K562 (cell line): Measurements from ENCODE around the gene OR2AG1. TPM values are rescaled to one million over a fixed set of nuclear protein-coding genes. Genes with fewer than 3 reads are reported as not detected.

Source experiments
- ATAC-seq: fragments of 200-7000 bp; cut with Tn5 transposase; 3 replicates; pipeline ENCODE4 v1.9.1; 2020; ENCODE audit warnings: moderate library complexity
- BruUV-seq: library from RNA; stranded (reverse); fragments of 400-500 nt; replicated peaks from 2 replicates; lab custom pipeline; 2021; lab: Mats Ljungman, UMichigan
- CTCF ChIA-PET: fragments of 300-600 bp; formaldehyde crosslinking; extraction: SDS; loops from one replicate; lab custom pipeline; 2021; ENCODE audit warnings: low intra/inter-chr PET ratio; lab: Yijun Ruan, JAX
- POLR2A ChIA-PET: fragments of 300-600, 350-650 bp; sonication (Branson Sonifier 250); formaldehyde crosslinking; extraction: SDS; loops from one replicate; lab custom pipeline; 2021; ENCODE audit warnings: antibody characterized with exemption, inconsistent platforms; lab: Yijun Ruan, JAX
- DNase-seq, 4 experiments: peaks; one replicate each; pipeline versions ENCODE4 v3.0.0 to v3.0.0-alpha.2; 2011 to 2018; ENCODE audit warnings: low spot score in 3 of 4, mixed read lengths in 3 of 4; ENCODE audit errors: extremely low read depth in 1 of 4
- FAIRE-seq: peaks from 2 replicates; lab custom pipeline; 2011; peaks lifted over from hg19 to GRCh38; lab: Jason Lieb, UNC
- H2AFZ ChIP-seq: 2 replicates; pipeline ENCODE4 v1.6.0; 2011; ENCODE audit warnings: low read depth, low read length, control low read depth, inconsistent platforms
- H3K27ac ChIP-seq: fragments of 200-600 bp; 3 replicates; pipeline ENCODE4 v1.8.0; 2011; ENCODE audit warnings: low read depth, mild to moderate bottlenecking, control low read depth, inconsistent platforms, low read length, moderate library complexity, mixed read lengths; ENCODE audit errors: extremely low read depth
- H3K27me3 ChIP-seq, 2 experiments: fragments of 300-600 bp in 1 of 2; 2 replicates in 1 of 2; 3 replicates in 1 of 2; pipeline versions ENCODE4 v1.6.0 to v1.8.0; 2011; ENCODE audit warnings: inconsistent platforms in 2 of 2, low read length in 2 of 2, mild to moderate bottlenecking in 1 of 2, mixed read lengths in 1 of 2, moderate library complexity in 1 of 2; ENCODE audit not compliant: control insufficient read depth in 2 of 2, insufficient read depth in 2 of 2
- H3K36me3 ChIP-seq: fragments of 300-600 bp; 3 replicates; pipeline ENCODE4 v1.8.0; 2011; ENCODE audit warnings: mild to moderate bottlenecking, low read length, inconsistent platforms; ENCODE audit not compliant: control insufficient read depth, insufficient read depth
- H3K4me1 ChIP-seq, 2 experiments: fragments of 200-600 bp in 1 of 2; replicated peaks in 1 of 2; 2 replicates in 1 of 2; 3 replicates in 1 of 2; pipeline versions ENCODE4 v1.5.1 to v1.8.0; 2011; ENCODE audit warnings: inconsistent platforms in 2 of 2, low read length in 2 of 2, mild to moderate bottlenecking in 1 of 2, mixed read lengths in 1 of 2, moderate library complexity in 1 of 2; ENCODE audit not compliant: control insufficient read depth in 2 of 2, insufficient read depth in 2 of 2
- H3K4me2 ChIP-seq: 2 replicates; pipeline ENCODE4 v1.6.1; 2011; ENCODE audit warnings: low read length, control low read depth, inconsistent platforms, mixed read lengths; ENCODE audit not compliant: insufficient read depth
- H3K4me3 ChIP-seq: fragments of 200-600 bp; sonication (generic), shearing (Covaris generic); 2 replicates; pipeline ENCODE4 v1.5.1; 2016; ENCODE audit warnings: control low read depth, inconsistent platforms
- H3K79me2 ChIP-seq: fragments of 200-600 bp; 3 replicates; pipeline ENCODE4 v1.8.0; 2011; ENCODE audit warnings: low read length, inconsistent platforms; ENCODE audit not compliant: control insufficient read depth, insufficient read depth
- H3K9ac ChIP-seq, 2 experiments: 2 replicates each; pipeline versions ENCODE4 v1.6.0 to v1.6.1; 2011; ENCODE audit warnings: low read depth in 2 of 2, low read length in 2 of 2, control low read depth in 1 of 2, inconsistent platforms in 1 of 2, mild to moderate bottlenecking in 1 of 2, mixed read lengths in 1 of 2; ENCODE audit not compliant: insufficient read depth in 1 of 2
- H3K9me1 ChIP-seq: one replicate; pipeline ENCODE4 v1.6.0; 2011; ENCODE audit warnings: inconsistent platforms, mild to moderate bottlenecking, low read length, moderate library complexity; ENCODE audit not compliant: control insufficient read depth, insufficient read depth
- H3K9me3 ChIP-seq: replicated peaks from 2 replicates; pipeline ENCODE4 v1.5.1; 2011; ENCODE audit warnings: low read depth, low read length, inconsistent platforms; ENCODE audit not compliant: control insufficient read depth, insufficient read depth
- H4K20me1 ChIP-seq: replicated peaks from 2 replicates; pipeline ENCODE4 v1.6.1; 2011; ENCODE audit warnings: low read length, inconsistent platforms, mixed read lengths; ENCODE audit not compliant: control insufficient read depth, insufficient read depth
- ATF7 ChIP-seq: fragments of 450-650 bp; IDR thresholded peaks from 2 replicates; pipeline ENCODE4 v1.7.1; 2014; ENCODE audit warnings: mild to moderate bottlenecking, moderate library complexity
- COPS2 ChIP-seq: fragments of 450-650 bp; conservative IDR thresholded peaks from 2 replicates; pipeline ENCODE4 v1.6.1; 2016; ENCODE audit warnings: mild to moderate bottlenecking, moderate library complexity
- DIDO1 ChIP-seq: fragments of 450-650 bp; IDR thresholded peaks from 2 replicates; pipeline ENCODE4 v1.6.1; 2016; ENCODE audit warnings: low read depth, missing biosample characterization, missing genetic modification characterization
- ERF ChIP-seq: fragments of 450-650 bp; formaldehyde crosslinking; IDR thresholded peaks from 2 replicates; pipeline ENCODE4 v1.4.0; 2020; ENCODE audit warnings: mild to moderate bottlenecking, mixed read lengths
- HDAC1 ChIP-seq, 2 experiments: fragments of 450-650 bp; IDR thresholded peaks; 2 replicates each; pipeline ENCODE4 v1.6.1; 2016 to 2017; ENCODE audit warnings: inconsistent platforms in 1 of 2, mild to moderate bottlenecking in 1 of 2, moderate library complexity in 1 of 2
- HMG20B ChIP-seq: fragments of 250-450 bp; sonication (Bioruptor Pico); IDR thresholded peaks from 2 replicates; pipeline ENCODE4 v1.5.0; 2021; ENCODE audit warnings: mild to moderate bottlenecking
- MEF2D ChIP-seq: conservative IDR thresholded peaks from 2 replicates; pipeline ENCODE4 v1.6.1; 2016; ENCODE audit warnings: low read depth, missing genetic modification characterization, missing compliant biosample characterization
- MTF1 ChIP-seq: fragments of 250-450 bp; sonication (Bioruptor Pico); IDR thresholded peaks from 2 replicates; pipeline ENCODE4 v1.9.0; 2021; ENCODE audit warnings: moderate library complexity, mild to moderate bottlenecking, inconsistent platforms, borderline replicate concordance
- NELFE ChIP-seq: IDR thresholded peaks from 2 replicates; pipeline ENCODE4 v1.6.1; 2011; ENCODE audit warnings: mild to moderate bottlenecking; ENCODE audit not compliant: insufficient read depth, insufficient read length
- NFRKB ChIP-seq: fragments of 450-650 bp; IDR thresholded peaks from 2 replicates; pipeline ENCODE4 v1.6.1; 2016; ENCODE audit warnings: low read depth
- PATZ1 ChIP-seq: fragments of 250-450 bp; sonication (Bioruptor Pico); IDR thresholded peaks from 2 replicates; pipeline ENCODE4 v1.5.0; 2020; ENCODE audit warnings: mild to moderate bottlenecking, borderline replicate concordance
- PRMT5 ChIP-seq: sonication (generic); formaldehyde crosslinking; IDR thresholded peaks from 2 replicates; pipeline ENCODE4 v1.5.0; 2020; ENCODE audit warnings: missing genetic modification reagents
- SETDB1 ChIP-seq: IDR thresholded peaks from one replicate; pipeline ENCODE4 v1.6.1; 2012; ENCODE audit warnings: low read length, control low read depth, inconsistent platforms
- SRF ChIP-seq, 2 experiments: fragments of 250-450, 450-650 bp in 1 of 2; sonication (Bioruptor Pico) in 1 of 2; sonication (generic) in 1 of 2; formaldehyde crosslinking; IDR thresholded peaks; 2 replicates each; pipeline versions ENCODE4 v1.5.0 to v1.5.1; 2020 to 2022; ENCODE audit warnings: mild to moderate bottlenecking in 1 of 2, missing genetic modification reagents in 1 of 2
- TARDBP ChIP-seq: fragments of 450-650 bp; IDR thresholded peaks from 2 replicates; pipeline ENCODE4 v1.6.1; 2016
- ZEB2 ChIP-seq: fragments of 450-650 bp; IDR thresholded peaks from 2 replicates; pipeline ENCODE4 v1.6.1; 2016
- ZKSCAN1 ChIP-seq: fragments of 150-350 bp; IDR thresholded peaks from 2 replicates; pipeline ENCODE4 v1.6.1; 2016; ENCODE audit warnings: low read depth, low read length
- ZNF449 ChIP-seq: fragments of 250-450 bp; sonication (Bioruptor Pico); IDR thresholded peaks from 2 replicates; pipeline ENCODE4 v1.8.0; 2022; ENCODE audit warnings: moderate library complexity, mild to moderate bottlenecking, inconsistent platforms
- WGBS: fragments of 100-300 bp; shearing (Covaris generic); methylation state at CpG from one replicate; pipeline ENCODE4 v1.1.6; 2016; ENCODE audit warnings: low coverage, mixed read lengths; ENCODE audit not compliant: insufficient coverage; ENCODE audit errors: missing lambda C conversion rate; 5-methylcytosine and 5-hydroxymethylcytosine counted together
- in situ Hi-C: fragments of 300-500 bp; cut with MboI; formaldehyde crosslinking; loops from 4 replicates; pipeline ENCODE4 v1.15.0; 2018; ENCODE audit warnings: inconsistent platforms, mixed read lengths
- intact Hi-C: fragments of 100-400 bp; cut with micrococcal nuclease; formaldehyde crosslinking; loops from 2 replicates; pipeline ENCODE4 v1.14.2; 2022
- polyA plus RNA-seq, 8 experiments: library from polyadenylated mRNA; depleted of rRNA in 4 of 8; stranded (reverse) in 5 of 8; unstranded in 3 of 8; fragments of >200 nt; fragmentation: Nextera tagmentation in 2 of 8; fragmentation: Illumina TruSeq in 1 of 8; extraction: Ambion mirVana in 2 of 8; extraction: Trizol in 1 of 8; gene quantifications; 2 replicates each; pipeline versions ENCODE4 v1.2.1 to v1.2.3, GENCODE V29; 2011 to 2014; ENCODE audit warnings: inconsistent platforms in 1 of 8, missing spikeins in 1 of 8
- total RNA-seq, 7 experiments: library from RNA; depleted of rRNA in 6 of 7; stranded (reverse); fragments of >200 nt in 6 of 7; fragmentation: Illumina TruSeq in 2 of 7; extraction: Trizol in 2 of 7; gene quantifications; 2 replicates each; pipeline versions ENCODE4 v1.2.1 to v1.2.3, GENCODE V29; 2011 to 2021; ENCODE audit warnings: low replicate concordance in 1 of 7

OR2AG1 gene
- total and polyA plus RNA-seq, 9 of the 15 experiments (the other 6 are each of a cell fraction or from before 2014, with no cell fraction given): 0.05 to 0.11 (median 0.07) TPM; not detected in 5

GRCh38 chr11:6742260-6742659 is 40.6 kb upstream of the OR2AG1 start:
- intact Hi-C loops (no loop called here), in situ Hi-C loops (no loop called here)
- H3K9me1 ChIP-seq: no peaks in the 10 kb centered on the region
- H3K4me3 ChIP-seq: no peak overlapping the region
- H3K27me3 ChIP-seq: no peaks in the 10 kb centered on the region
- no peak overlapping the region for H3K27ac ChIP-seq
- no peaks in the 10 kb centered on the region for H3K79me2 ChIP-seq
- 30% methylated on average over 7 of the region's 7 CpGs for WGBS
- no peaks in the 10 kb centered on the region for H3K36me3 ChIP-seq
- POLR2A ChIA-PET: no interaction called here
- peaks cover 0 to 40% of the 10 kb centered on the region in 2 experiments for H3K4me1 ChIP-seq
- FAIRE-seq (no peak), ATAC-seq (no peak), DNase-seq (no peak)
- CTCF ChIA-PET: no interaction called here
- no TSS peak for BruUV-seq
- no peak for TF ChIP-seq SRF (CRISPR knock-in tag; IDR thresholded peaks at IDR 0.05)
- no peak for TF ChIP-seq ATF7
- TF ChIP-seq HMG20B: no peak
- TF ChIP-seq COPS2: no peak
- no peak for TF ChIP-seq PATZ1
- TF ChIP-seq NELFE: no peak
- TF ChIP-seq PRMT5 (CRISPR knock-in tag): no peak
- TF ChIP-seq MEF2D (tag): no peak
- no peak for TF ChIP-seq TARDBP
- no peak for TF ChIP-seq ERF (CRISPR knock-in tag)
- TF ChIP-seq HDAC1 (IDR thresholded peaks at IDR 0.05): no peak
- TF ChIP-seq DIDO1 (tag): no peak
- TF ChIP-seq MTF1: no peak
- no peak for TF ChIP-seq SETDB1
- TF ChIP-seq ZEB2: no peak
- TF ChIP-seq ZNF449 (CRISPR knock-in tag): no peak
- TF ChIP-seq NFRKB: no peak
- TF ChIP-seq ZKSCAN1: no peak
- H3K9me3 ChIP-seq: 0 out of 2 replicates have a peak, but pooled peaks cover 3% of the 10 kb centered on the region
- H2AFZ ChIP-seq: no peak overlapping the region
- no peaks in the 10 kb centered on the region for H4K20me1 ChIP-seq
- no peak overlapping the region for H3K4me2 ChIP-seq
- H3K9ac ChIP-seq: no peak overlapping the region
